Nasal cavity respiratory epithelium epithelial cell of viscerocranial mucosa (primary cell): ENCODE data around the gene TEKT1. TPM values are rescaled to one million over a fixed set of nuclear protein-coding genes. Genes with fewer than 3 reads are reported as not detected.

ENCODE experiments used
- total RNA-seq: library from RNA; depleted of rRNA; stranded (reverse); fragments of >200 nt; gene quantifications from 2 replicates; pipeline ENCODE4 v1.2.3, GENCODE V29; 2014

TEKT1 gene
- total RNA-seq: not detected in 2 replicates

GRCh38 chr17:6831661-6832263 is at the start of gene TEKT1:
TSS of gene TEKT1 (minus strand) at chr17:6831729. CDS start at chr17:6830376, 1,353 bp downstream.

GRCh38 chr17:6775871-6776405 is 55.6 kb downstream of the TEKT1 start, which contains the start of gene FBXO39:
TSS of gene FBXO39 (plus strand) at chr17:6776215. CDS start at chr17:6779869, 3,654 bp downstream.

GRCh38 chr17:6755731-6756184 is 75.8 kb downstream of the TEKT1 start, which contains the start of gene XAF1:
TSS of gene XAF1 (plus strand) at chr17:6756046. CDS start at chr17:6756079, 33 bp downstream.

Other genes with a start within 250 kb of the TEKT1 start
- gene KIAA0753, start 191.0 kb downstream of the TEKT1 start, total RNA-seq: 9.2 and 18.8 TPM in 2 replicates
- gene TXNDC17, start 190.7 kb downstream of the TEKT1 start, total RNA-seq: 159 and 171 TPM in 2 replicates
- 9.0 and 16.1 TPM in 2 replicates for gene MED31, start 180.1 kb downstream of the TEKT1 start, total RNA-seq
- gene C17orf100, start 180.0 kb downstream of the TEKT1 start, total RNA-seq: 0.34 and 0.64 TPM in 2 replicates
- gene SLC13A5, start 118.4 kb downstream of the TEKT1 start, total RNA-seq: 0.34 and 2.1 TPM in 2 replicates
- gene XAF1, start 75.7 kb downstream of the TEKT1 start, total RNA-seq: 0.68 and 20.1 TPM in 2 replicates
- under 0.01 and 0.36 TPM in 2 replicates for gene FBXO39, start 55.5 kb downstream of the TEKT1 start, total RNA-seq
- gene ALOX12, start 164.3 kb upstream of the TEKT1 start, total RNA-seq: under 0.01 and 0.14 TPM in 2 replicates
- gene RNASEK, start 180.9 kb upstream of the TEKT1 start, total RNA-seq: 15.7 and 46.3 TPM in 2 replicates
- gene BCL6B, start 191.3 kb upstream of the TEKT1 start, total RNA-seq: not detected in 2 replicates
- 1.4 and 3.0 TPM in 2 replicates for gene SLC16A13, start 204.3 kb upstream of the TEKT1 start, total RNA-seq
- 0.07 TPM in 1 of 2 replicates, not detected in the other for gene SLC16A11, start 212.4 kb upstream of the TEKT1 start, total RNA-seq
- not detected in 2 replicates for gene CLEC10A, start 248.5 kb upstream of the TEKT1 start, total RNA-seq